SK-N-SH (cell line): ENCODE data around the gene REPS2. TPM values are rescaled to one million over a fixed set of nuclear protein-coding genes. Genes with fewer than 3 reads are reported as not detected.

Source experiments
- CTCF ChIA-PET: fragments of 300-600, 350-600 bp; formaldehyde crosslinking; extraction: SDS; loops from one replicate; lab custom pipeline; 2021; lab: Yijun Ruan, JAX
- POLR2A ChIA-PET: fragments of 350-600 bp; sonication (Branson Sonifier 250); formaldehyde crosslinking; extraction: SDS; loops from one replicate; lab custom pipeline; 2020; ENCODE audit warnings: antibody characterized with exemption, inconsistent platforms; lab: Yijun Ruan, JAX
- DNase-seq: peaks from one replicate; pipeline ENCODE4 v3.0.0; 2012
- H2AFZ ChIP-seq: fragments of 200-600 bp; sonication (generic); 2 replicates; pipeline ENCODE4 v1.8.1; 2016; ENCODE audit warnings: antibody characterized with exemption, mild to moderate bottlenecking, low read depth
- H3F3A ChIP-seq: fragments of 200-600 bp; sonication (generic); replicated peaks from 2 replicates; pipeline ENCODE3; 2016; ENCODE audit warnings: antibody characterized with exemption, mild to moderate bottlenecking; ENCODE audit not compliant: insufficient read depth
- H3K27ac ChIP-seq, 2 experiments: fragments of 200-500 bp in 1 of 2; fragments of 200-600 bp in 1 of 2; sonication (Bioruptor generic) in 1 of 2; sonication (generic), shearing (Covaris generic) in 1 of 2; 2 replicates each; pipeline versions ENCODE4 v1.5.1 to v1.6.1; 2014 to 2016; ENCODE audit warnings: low read depth in 2 of 2, inconsistent platforms in 1 of 2, low read length in 1 of 2, mild to moderate bottlenecking in 1 of 2, mixed read lengths in 1 of 2
- H3K27me3 ChIP-seq: fragments of 200-600 bp; sonication (generic), shearing (Covaris generic); 2 replicates; pipeline ENCODE4 v1.6.1; 2016; ENCODE audit warnings: mixed run types; ENCODE audit not compliant: insufficient read depth
- H3K36me3 ChIP-seq, 2 experiments: fragments of 200-500 bp in 1 of 2; fragments of 200-600 bp in 1 of 2; sonication (Bioruptor generic) in 1 of 2; sonication (generic) in 1 of 2; replicated peaks in 1 of 2; 2 replicates each; pipeline versions ENCODE3 to v1.5.1; 2014 to 2016; ENCODE audit warnings: low read length in 1 of 2, mild to moderate bottlenecking in 1 of 2; ENCODE audit not compliant: insufficient read depth in 2 of 2, control insufficient read depth in 1 of 2
- H3K4me1 ChIP-seq, 2 experiments: fragments of 200-500 bp in 1 of 2; fragments of 200-600 bp in 1 of 2; sonication (Bioruptor generic) in 1 of 2; sonication (generic), shearing (Covaris generic) in 1 of 2; 2 replicates each; pipeline versions ENCODE4 v1.5.1 to v1.6.1; 2014 to 2016; ENCODE audit warnings: low read depth in 1 of 2, low read length in 1 of 2, mixed run types in 1 of 2; ENCODE audit not compliant: insufficient read depth in 2 of 2, control insufficient read depth in 1 of 2
- H3K4me2 ChIP-seq: fragments of 200-600 bp; sonication (generic), shearing (Covaris generic); 2 replicates; pipeline ENCODE4 v1.6.1; 2017; ENCODE audit warnings: mixed run types
- H3K4me3 ChIP-seq, 2 experiments: fragments of 200-500 bp in 1 of 2; fragments of 200-600 bp in 1 of 2; sonication (Bioruptor generic) in 1 of 2; sonication (generic), shearing (Covaris generic) in 1 of 2; 2 replicates each; pipeline versions ENCODE4 v1.5.1 to v1.8.1; 2014 to 2016; ENCODE audit warnings: low read depth in 2 of 2, inconsistent platforms in 1 of 2, low read length in 1 of 2, mild to moderate bottlenecking in 1 of 2, mixed read lengths in 1 of 2, moderate library complexity in 1 of 2
- H3K79me2 ChIP-seq: fragments of 200-600 bp; sonication (generic); 2 replicates; pipeline ENCODE4 v1.8.1; 2017; ENCODE audit warnings: mild to moderate bottlenecking; ENCODE audit not compliant: insufficient read depth
- H3K9ac ChIP-seq: fragments of 200-600 bp; sonication (generic); 2 replicates; pipeline ENCODE4 v1.6.1; 2017; ENCODE audit warnings: mixed run types
- H3K9me2 ChIP-seq: fragments of 200-600 bp; sonication (generic); 2 replicates; pipeline ENCODE4 v1.6.1; 2017; ENCODE audit warnings: mixed run types
- H3K9me3 ChIP-seq: fragments of 200-600 bp; sonication (generic); 2 replicates; pipeline ENCODE4 v1.6.1; 2017; ENCODE audit warnings: mixed run types, mild to moderate bottlenecking, moderate library complexity
- H4K20me1 ChIP-seq: fragments of 200-600 bp; sonication (generic); 2 replicates; pipeline ENCODE4 v1.6.1; 2017; ENCODE audit warnings: mild to moderate bottlenecking, mixed run types; ENCODE audit not compliant: insufficient read depth
- CTCF ChIP-seq: fragments of 200-600 bp; sonication (generic); IDR thresholded peaks from 2 replicates; pipeline ENCODE4 v1.6.1; 2017; ENCODE audit warnings: antibody characterized with exemption, mild to moderate bottlenecking, moderate library complexity
- ELF1 ChIP-seq: IDR thresholded peaks from 2 replicates; pipeline ENCODE4 v1.4.0; 2012
- FOXM1 ChIP-seq: IDR thresholded peaks from 2 replicates; pipeline ENCODE4 v1.4.0; 2012; ENCODE audit warnings: low read depth, mild to moderate bottlenecking
- JUND ChIP-seq: IDR thresholded peaks from 2 replicates; pipeline ENCODE4 v1.4.0; 2012
- MEF2A ChIP-seq: IDR thresholded peaks from 2 replicates; pipeline ENCODE4 v1.4.0; 2012; ENCODE audit warnings: low read depth, borderline replicate concordance
- MXI1 ChIP-seq: IDR thresholded peaks from 2 replicates; pipeline ENCODE4 v1.6.1; 2012; ENCODE audit warnings: mild to moderate bottlenecking, low read depth, low read length, improper control_type of control experiment
- PBX3 ChIP-seq: IDR thresholded peaks from 2 replicates; pipeline ENCODE4; 2012
- SMC3 ChIP-seq: IDR thresholded peaks from 2 replicates; pipeline ENCODE4 v1.6.1; 2012; ENCODE audit warnings: low read depth, low read length, improper control_type of control experiment
- TCF12 ChIP-seq: IDR thresholded peaks from 2 replicates; pipeline ENCODE4 v1.4.0; 2012
- WGBS: methylation state at CpG from one replicate; pipeline ENCODE4 v1.1.6; 2017; ENCODE audit warnings: low lambda C conversion rate; 5-methylcytosine and 5-hydroxymethylcytosine counted together
- polyA plus RNA-seq, 3 experiments: library from polyadenylated mRNA; depleted of rRNA; stranded (reverse); fragments of >200 nt; gene quantifications; 2 replicates each; pipeline ENCODE4 v1.2.3, GENCODE V29; 2012

The REPS2 gene
- polyA plus RNA-seq, 1 of the 3 experiments (the other 2 are of a cell fraction) = 0.62 TPM

GRCh38 chrX:16992445-16992844, 46.0 kb downstream of the REPS2 start:
- Histone ChIP-seq H3K36me3 (no peaks in the 10 kb centered on the region), H3K9ac (no peak overlapping the region), H3F3A (no peaks in the 10 kb centered on the region), H3K9me2 (no peaks in the 10 kb centered on the region), H3K27me3 (no peaks in the 10 kb centered on the region), H3K27ac (no peak overlapping the region), H4K20me1 (no peaks in the 10 kb centered on the region), H3K4me2 (no peak overlapping the region), H3K4me1 (peaks cover 0 to 2% of the 10 kb centered on the region in 2 experiments; a peak in 1 of 4 replicates), H3K79me2 (no peaks in the 10 kb centered on the region), H3K4me3 (no peak overlapping the region), H3K9me3 (no peaks in the 10 kb centered on the region), H2AFZ (no peak overlapping the region)
- 26% methylated on average over 3 of the region's 3 CpGs for WGBS
- no peak for DNase-seq
- TF ChIP-seq SMC3 (no peak), ELF1 (no peak), JUND (no peak), CTCF (no peak), TCF12 (no peak), MXI1 (no peak)
- ChIA-PET CTCF (no interaction called here), POLR2A (no interaction called here)

- no peak overlapping the region for H2AFZ ChIP-seq
- no peaks in the 10 kb centered on the region for H3K9me2 ChIP-seq
- no peak overlapping the region for H3K4me3 ChIP-seq
- CTCF ChIA-PET = interaction anchor here (1.5 kb wide), 1 partner anchor 54 kb away, joined by 5 read pairs; no protein-coding TSS in a partner anchor
- no peak overlapping the region for H3K9ac ChIP-seq
- H3K36me3 ChIP-seq = no peaks in the 10 kb centered on the region
- no peak for DNase-seq
- H3K79me2 ChIP-seq = no peaks in the 10 kb centered on the region
- H3F3A ChIP-seq = no peaks in the 10 kb centered on the region
- no peaks in the 10 kb centered on the region for H3K27me3 ChIP-seq
- POLR2A ChIA-PET = no interaction called here
- TF ChIP-seq MEF2A (no peak), FOXM1 (no peak), CTCF (no peak), PBX3 (no peak)
- no peaks in the 10 kb centered on the region for H3K9me3 ChIP-seq
- WGBS = 46% methylated on average over 2 of the region's 2 CpGs
- peaks cover 0 to 2% of the 10 kb centered on the region in 2 experiments; a peak in 1 of 4 replicates for H3K4me1 ChIP-seq
- no peak overlapping the region for H3K27ac ChIP-seq
- H3K4me2 ChIP-seq = no peak overlapping the region
- no peaks in the 10 kb centered on the region for H4K20me1 ChIP-seq
These were observed 46.5 kb downstream of the REPS2 start for GRCh38 chrX:16992951-16993350.
